CD4-positive, alpha-beta T cell (primary cell): ENCODE measurements around the gene LRFN4. TPM values are rescaled to one million over a fixed set of nuclear protein-coding genes. Genes with fewer than 3 reads are reported as not detected.

Source experiments
- ATAC-seq: fragments of 200-7000 bp; cut with Tn5 transposase; one replicate; pipeline ENCODE4 v1.10.0; 2022; ENCODE audit warnings: mild to moderate bottlenecking; ENCODE audit not compliant: poor library complexity
- CTCF ChIA-PET: fragments of 350-600 bp; sonication (Branson Sonifier 250); formaldehyde crosslinking; loops from one replicate; lab custom pipeline; 2021; ENCODE audit warnings: antibody characterized with exemption, inconsistent platforms; lab: Charles Lee
- POLR2A ChIA-PET: fragments of 350-600 bp; sonication (Branson Sonifier 250); formaldehyde crosslinking; loops from one replicate; lab custom pipeline; 2021; ENCODE audit warnings: antibody characterized with exemption, inconsistent platforms; lab: Charles Lee
- DNase-seq, 14 experiments: peaks; one replicate each; pipeline ENCODE4 v3.0.0-alpha.2; 2013 to 2020; ENCODE audit warnings: mixed read lengths in 2 of 14
- H3K27ac ChIP-seq, 2 donors: one replicate each; pipeline versions ENCODE4 v1.5.1 to v1.7.0; 2013; ENCODE audit warnings: low read length in 2 of 2, low read depth in 1 of 2, mild to moderate bottlenecking in 1 of 2
- H3K27me3 ChIP-seq, 2 experiments: 1 replicate in 1 of 2; 2 replicates in 1 of 2; pipeline versions ENCODE4 v1.6.1 to v1.7.0; 2013; ENCODE audit warnings: low read length in 2 of 2, control low read depth in 1 of 2, mild to moderate bottlenecking in 1 of 2, moderate library complexity in 1 of 2; ENCODE audit not compliant: insufficient read depth in 2 of 2, control insufficient read depth in 1 of 2
- H3K36me3 ChIP-seq: one replicate; pipeline ENCODE4 v1.6.1; 2013; ENCODE audit warnings: low read length, control low read depth; ENCODE audit not compliant: insufficient read depth
- H3K4me1 ChIP-seq: one replicate; pipeline ENCODE4 v1.6.1; 2013; ENCODE audit warnings: low read length, control low read depth; ENCODE audit not compliant: insufficient read depth
- H3K4me3 ChIP-seq: one replicate; pipeline ENCODE4 v1.5.1; 2013; ENCODE audit warnings: mild to moderate bottlenecking, low read length, moderate library complexity
- H3K9me3 ChIP-seq, 2 experiments: 1 replicate in 1 of 2; 2 replicates in 1 of 2; pipeline versions ENCODE4 v1.6.1 to v1.7.0; 2013; ENCODE audit warnings: low read length in 2 of 2, mild to moderate bottlenecking in 2 of 2, control low read depth in 1 of 2, moderate library complexity in 1 of 2; ENCODE audit not compliant: control insufficient read depth in 1 of 2, insufficient read depth in 1 of 2
- H3K27ac Mint-ChIP-seq: one replicate; pipeline ENCODE4 v1.8.0; 2020; ENCODE audit warnings: mixed read lengths
- H3K27me3 Mint-ChIP-seq: one replicate; pipeline ENCODE4 v1.8.0; 2021; ENCODE audit warnings: mixed read lengths
- H3K36me3 Mint-ChIP-seq: one replicate; pipeline ENCODE4 v1.8.0; 2021; ENCODE audit warnings: low read depth, mixed read lengths
- H3K4me1 Mint-ChIP-seq: one replicate; pipeline ENCODE4 v1.8.0; 2021; ENCODE audit warnings: low read depth, mixed read lengths
- H3K4me3 Mint-ChIP-seq: one replicate; pipeline ENCODE4 v1.8.0; 2020; ENCODE audit warnings: mild to moderate bottlenecking, mixed read lengths
- H3K9me3 Mint-ChIP-seq: one replicate; pipeline ENCODE4 v1.8.0; 2020; ENCODE audit warnings: mixed read lengths
- CTCF ChIP-seq: fragments of 200-600 bp; IDR thresholded peaks from one replicate; pipeline ENCODE4 v1.8.0; 2022; ENCODE audit warnings: antibody characterized with exemption, mild to moderate bottlenecking
- intact Hi-C, 2 experiments: fragments of 100-400 bp; cut with DNase I in 1 of 2; cut with micrococcal nuclease in 1 of 2; formaldehyde crosslinking; loops; one replicate each; pipeline versions ENCODE4 v1.15.1 to v1.9.0; 2023 to 2025; cut with DNase I, micrococcal nuclease
- total RNA-seq, 174 experiments: library from RNA in 2 of 174; stranded (reverse) in 2 of 174; gene quantifications; one replicate each; pipeline ENCODE4 v1.2.3 and lab custom pipeline; 2021 to 2026

Gene LRFN4
- total RNA-seq, 2 experiments from 2014 or later: 1.6 to 2.5 TPM

DNA sequence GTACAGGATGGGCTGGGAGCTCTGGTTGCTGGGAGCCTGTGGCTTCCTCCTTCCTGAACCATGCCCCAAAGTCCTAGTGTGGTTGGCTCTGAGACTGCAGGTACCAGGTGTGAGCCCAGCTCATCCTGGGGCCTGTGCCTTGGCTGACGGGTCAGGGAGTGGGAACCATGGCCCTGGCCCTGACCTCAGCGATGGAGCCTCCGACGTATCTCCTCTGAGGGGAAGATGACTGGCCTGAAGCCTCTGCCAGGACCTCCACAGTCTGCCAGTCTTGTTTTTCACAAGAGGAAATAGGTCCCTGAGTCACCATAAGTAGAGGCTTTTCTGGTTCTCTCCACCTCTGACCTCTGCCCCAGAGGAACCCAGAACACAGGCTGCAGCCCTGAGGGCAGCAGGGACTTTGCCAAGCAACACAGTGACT, 10.2 kb upstream of the LRFN4 start:
- no peak for TF ChIP-seq CTCF
- no peak for DNase-seq

DNA sequence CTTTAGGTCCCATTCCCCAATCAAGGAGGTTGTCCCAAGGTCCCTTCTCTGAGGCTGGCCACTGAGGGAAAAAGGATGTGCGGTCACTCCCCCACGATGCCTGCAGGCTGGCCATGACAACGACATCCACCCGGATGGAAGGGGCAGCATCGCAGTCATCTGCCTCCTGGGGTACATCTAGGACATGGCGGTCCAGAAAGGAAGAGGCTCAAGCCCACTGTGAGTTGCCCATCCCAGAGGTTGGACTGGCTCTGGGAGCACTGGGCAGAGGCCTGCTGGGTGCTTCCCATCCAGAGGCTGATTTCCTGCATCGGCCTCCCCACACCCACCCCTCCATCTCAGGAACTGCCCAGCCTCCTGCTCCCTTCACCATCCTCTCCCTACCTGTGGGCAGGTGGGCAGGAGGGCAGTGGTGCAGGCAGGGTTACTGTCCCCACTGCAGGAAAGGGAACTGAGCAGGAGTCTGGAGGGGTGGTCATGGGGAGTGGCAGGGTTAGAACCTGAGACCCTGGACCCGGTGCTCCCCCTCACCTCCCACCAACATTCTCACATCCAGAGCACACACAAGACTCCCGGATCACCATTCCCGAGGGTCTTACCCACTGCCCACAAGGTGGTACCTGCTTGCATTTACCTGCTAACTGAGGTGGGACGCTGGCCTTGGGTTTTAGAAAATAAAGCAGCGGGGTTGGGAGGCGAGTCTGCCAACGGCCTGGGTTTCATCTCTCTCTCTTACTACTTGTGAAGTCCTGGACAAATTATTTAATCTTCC, 9.2 kb upstream of the LRFN4 start:
- peaks cover 17% of the 10 kb centered on the region for H3K4me1 Mint-ChIP-seq
- Histone ChIP-seq H3K9me3 (no peaks in the 10 kb centered on the region), H3K27ac (no peak overlapping the region), H3K4me1 (peaks cover 21% of the 10 kb centered on the region), H3K4me3 (no peak overlapping the region), H3K36me3 (peaks cover 22% of the 10 kb centered on the region), H3K27me3 (no peaks in the 10 kb centered on the region)
- H3K36me3 Mint-ChIP-seq: peaks cover 28% of the 10 kb centered on the region
- intact Hi-C loops: no loop called here
- H3K9me3 Mint-ChIP-seq: no peaks in the 10 kb centered on the region
- ATAC-seq (no peak), DNase-seq (peak in 1 of 14 experiments; percentile 15)
- POLR2A ChIA-PET: no interaction called here
- H3K4me3 Mint-ChIP-seq: no peak overlapping the region
- H3K27ac Mint-ChIP-seq: no peak overlapping the region
- H3K27me3 Mint-ChIP-seq: no peaks in the 10 kb centered on the region
- no peak for TF ChIP-seq CTCF
- CTCF ChIA-PET: no interaction called here

More for the DNA sequence above, 10.2 kb upstream of the LRFN4 start:
- Mint-ChIP-seq H3K27ac (peak overlapping the region; percentile 36), H3K36me3 (peaks cover 34% of the 10 kb centered on the region), H3K27me3 (no peaks in the 10 kb centered on the region), H3K4me1 (peaks cover 26% of the 10 kb centered on the region), H3K9me3 (no peaks in the 10 kb centered on the region), H3K4me3 (peak overlapping the region; percentile 74)
- Histone ChIP-seq H3K4me1 (peaks cover 25% of the 10 kb centered on the region), H3K4me3 (no peak overlapping the region), H3K27ac (no peak overlapping the region), H3K27me3 (no peaks in the 10 kb centered on the region), H3K9me3 (no peaks in the 10 kb centered on the region), H3K36me3 (peaks cover 22% of the 10 kb centered on the region)
- ChIA-PET POLR2A (interaction anchor here (0.6 to 6.0 kb wide), 2 partner anchors 8 to 1978 kb away, joined by 3 to 47 read pairs; no protein-coding TSS in a partner anchor), CTCF (no interaction called here)
- intact Hi-C loops: no loop called here
- ATAC-seq: no peak

GRCh38 chr11:66848671-66849500, 8.0 kb upstream of the LRFN4 start:
- H3K4me3 Mint-ChIP-seq: no peak overlapping the region
- DNase-seq: peak in 1 of 14 experiments; percentile 24
- Histone ChIP-seq H3K4me1 (peaks cover 17% of the 10 kb centered on the region), H3K27me3 (no peaks in the 10 kb centered on the region), H3K27ac (no peak overlapping the region), H3K4me3 (no peak overlapping the region), H3K36me3 (peaks cover 22% of the 10 kb centered on the region), H3K9me3 (no peaks in the 10 kb centered on the region)
- peaks cover 25% of the 10 kb centered on the region for H3K36me3 Mint-ChIP-seq
- TF ChIP-seq CTCF: no peak
- H3K9me3 Mint-ChIP-seq: no peaks in the 10 kb centered on the region
- ATAC-seq: no peak
- CTCF ChIA-PET: no interaction called here
- H3K27me3 Mint-ChIP-seq: no peaks in the 10 kb centered on the region
- intact Hi-C loops: no loop called here
- POLR2A ChIA-PET: interaction anchor here (0.6 kb wide), 1 partner anchor 1629 kb away, joined by 3 read pairs; no protein-coding TSS in a partner anchor
- peaks cover 14% of the 10 kb centered on the region for H3K4me1 Mint-ChIP-seq
- no peak overlapping the region for H3K27ac Mint-ChIP-seq
